RWPE2 (cell line): ENCODE data around the gene PPP1R26.

Experiments used
- ATAC-seq: fragments of 200-7000 bp; cut with Tn5 transposase; 3 replicates; pipeline ENCODE4 v1.9.1; 2021; ENCODE audit warnings: low read depth
- DNase-seq: peaks from one replicate; pipeline ENCODE4 v3.0.0-alpha.2; 2020; ENCODE audit warnings: low spot score
- H3K27ac ChIP-seq: fragments of 450-650 bp; 2 replicates; pipeline ENCODE4 v1.5.1; 2017; ENCODE audit warnings: mild to moderate bottlenecking; ENCODE audit not compliant: poor library complexity, severe bottlenecking
- H3K27me3 ChIP-seq: fragments of 250-450 bp; sonication (Bioruptor Pico); 2 replicates; pipeline ENCODE4 v1.5.1; 2021; ENCODE audit warnings: mild to moderate bottlenecking, moderate library complexity; ENCODE audit not compliant: insufficient read depth, poor library complexity, severe bottlenecking
- H3K36me3 ChIP-seq: fragments of 250-450 bp; sonication (Bioruptor Pico); 2 replicates; pipeline ENCODE4 v1.5.1; 2020; ENCODE audit warnings: low read depth, mild to moderate bottlenecking, moderate library complexity
- H3K4me1 ChIP-seq: fragments of 250-450 bp; sonication (Bioruptor Pico); 2 replicates; pipeline ENCODE4 v1.5.1; 2021; ENCODE audit warnings: mild to moderate bottlenecking, moderate library complexity; ENCODE audit not compliant: insufficient read depth, poor library complexity, severe bottlenecking
- H3K4me3 ChIP-seq: fragments of 250-450 bp; sonication (Bioruptor Pico); 2 replicates; pipeline ENCODE4 v1.5.1; 2021; ENCODE audit warnings: mild to moderate bottlenecking, moderate library complexity; ENCODE audit not compliant: severe bottlenecking
- H3K9me3 ChIP-seq: fragments of 250-450 bp; sonication (Bioruptor Pico); 2 replicates; pipeline ENCODE4 v1.5.1; 2021; ENCODE audit warnings: mild to moderate bottlenecking, moderate library complexity; ENCODE audit not compliant: severe bottlenecking
- CTCF ChIP-seq: fragments of 450-650 bp; IDR thresholded peaks from one replicate; pipeline ENCODE4 v1.5.1; 2017; ENCODE audit warnings: mild to moderate bottlenecking, moderate library complexity; ENCODE audit not compliant: poor library complexity, severe bottlenecking

Gene PPP1R26

GRCh38 chr9:135505406-135506187 is 26.0 kb downstream of the PPP1R26 start:
- Histone ChIP-seq H3K4me3 (no peak overlapping the region), H3K27ac (no peak overlapping the region), H3K36me3 (peaks cover 31% of the 10 kb centered on the region), H3K9me3 (no peaks in the 10 kb centered on the region), H3K4me1 (no peaks in the 10 kb centered on the region), H3K27me3 (no peaks in the 10 kb centered on the region)
- ATAC-seq = no peak
- peak; percentile 49 for DNase-seq
- TF ChIP-seq CTCF = no peak

GRCh38 chr9:135506327-135507103 is 26.9 kb downstream of the PPP1R26 start:
- TF ChIP-seq CTCF = no peak
- no peaks in the 10 kb centered on the region for H3K27me3 ChIP-seq
- peaks cover 30% of the 10 kb centered on the region for H3K36me3 ChIP-seq
- peak; percentile 48 for DNase-seq
- H3K27ac ChIP-seq = no peak overlapping the region
- peak; percentile 13; the same call in 1 of the 3 replicates for ATAC-seq
- no peaks in the 10 kb centered on the region for H3K9me3 ChIP-seq
- H3K4me3 ChIP-seq = no peak overlapping the region
- no peaks in the 10 kb centered on the region for H3K4me1 ChIP-seq

DNA sequence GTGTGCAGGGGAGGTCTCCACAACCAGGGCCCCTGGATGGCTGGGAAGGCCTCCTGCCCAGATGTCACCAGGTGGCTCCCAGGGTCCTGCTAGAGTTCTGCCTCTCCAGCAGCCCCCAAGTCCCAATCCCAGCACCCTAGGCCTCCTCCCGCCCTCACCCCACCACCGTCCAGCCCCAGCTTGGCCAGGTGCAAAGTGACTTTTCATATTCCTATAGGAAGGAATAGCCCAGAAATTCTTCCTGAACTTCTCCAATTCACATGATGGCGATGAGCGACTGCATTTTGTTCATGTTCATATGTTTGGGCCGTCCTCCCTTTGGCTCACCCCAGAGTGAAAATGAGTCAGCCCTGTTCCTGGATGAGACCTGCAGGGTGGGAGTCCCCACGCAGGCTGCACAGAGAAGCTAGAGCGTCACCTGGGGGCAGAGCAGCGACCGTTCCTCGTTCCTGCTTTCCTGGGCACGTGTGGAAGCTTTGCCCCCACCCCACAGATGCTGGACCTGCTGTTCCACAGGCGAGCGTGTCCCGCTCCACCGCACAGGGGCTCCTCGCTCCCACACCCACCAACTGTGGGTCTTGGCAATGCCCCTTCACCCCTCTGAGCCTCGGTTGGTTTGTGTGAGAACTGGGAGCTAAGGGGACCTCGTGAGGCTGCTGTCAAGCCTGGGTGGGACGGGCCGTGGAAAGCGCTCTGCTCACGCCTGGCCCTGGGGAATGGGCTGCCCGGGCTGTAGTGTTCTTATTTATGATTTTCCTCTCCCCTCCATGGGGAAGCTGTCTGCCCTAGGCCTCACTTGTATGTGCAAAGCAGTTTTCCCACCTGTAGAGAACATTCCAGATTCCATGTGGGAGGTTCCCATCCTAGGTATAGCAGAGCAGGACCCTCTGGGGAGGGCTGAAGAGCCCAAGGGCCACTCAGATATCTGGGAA is 27.8 kb downstream of the PPP1R26 start:
- ATAC-seq = no peak

GRCh38 chr9:135508211-135508820 is 28.7 kb downstream of the PPP1R26 start:
- H3K4me1 ChIP-seq = no peaks in the 10 kb centered on the region
- H3K9me3 ChIP-seq = no peaks in the 10 kb centered on the region
- TF ChIP-seq CTCF = no peak
- ATAC-seq (no peak), DNase-seq (peak; percentile 21)
- H3K36me3 ChIP-seq = peaks cover 17% of the 10 kb centered on the region
- no peaks in the 10 kb centered on the region for H3K27me3 ChIP-seq
- H3K4me3 ChIP-seq = no peak overlapping the region
- H3K27ac ChIP-seq = no peak overlapping the region

More for the DNA sequence above, 27.8 kb downstream of the PPP1R26 start:
- Histone ChIP-seq H3K36me3 (peaks cover 21% of the 10 kb centered on the region), H3K27ac (no peak overlapping the region), H3K4me3 (no peak overlapping the region), H3K4me1 (no peaks in the 10 kb centered on the region), H3K9me3 (no peaks in the 10 kb centered on the region), H3K27me3 (no peaks in the 10 kb centered on the region)
- no peak for TF ChIP-seq CTCF
- DNase-seq = peak; percentile 34
